ENCODE measurements around the gene MRPS18A.
"Not testable (repeated sequence)": the region's sequence is repeated elsewhere in the genome, so short reads cannot be mapped to it uniquely, and the experiment has no call there.

Gene MRPS18A

DNA sequence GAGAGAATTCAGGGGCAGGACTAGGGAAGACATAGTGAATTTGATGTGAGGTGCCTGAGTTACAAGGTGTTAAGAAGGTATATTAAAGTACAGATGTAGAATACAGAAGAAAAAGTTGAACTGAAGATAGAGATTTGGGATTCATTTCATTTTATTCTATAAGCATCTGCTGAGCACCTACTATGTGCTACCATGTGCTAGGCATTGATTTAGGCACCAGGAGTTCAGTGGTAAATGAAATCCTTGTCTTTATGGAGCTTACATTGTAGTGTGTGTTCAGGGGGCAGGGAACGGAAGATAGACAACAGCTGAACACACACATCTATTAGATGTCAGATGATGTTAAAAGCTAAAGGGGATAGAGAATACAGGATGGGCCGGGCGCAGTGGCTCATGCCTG, 40.0 kb downstream of the MRPS18A start:
- DNase-seq (ENCODE audit: low read depth, low spot score) = no peak
- H3K27ac ChIP-seq = no peak overlapping the region

DNA sequence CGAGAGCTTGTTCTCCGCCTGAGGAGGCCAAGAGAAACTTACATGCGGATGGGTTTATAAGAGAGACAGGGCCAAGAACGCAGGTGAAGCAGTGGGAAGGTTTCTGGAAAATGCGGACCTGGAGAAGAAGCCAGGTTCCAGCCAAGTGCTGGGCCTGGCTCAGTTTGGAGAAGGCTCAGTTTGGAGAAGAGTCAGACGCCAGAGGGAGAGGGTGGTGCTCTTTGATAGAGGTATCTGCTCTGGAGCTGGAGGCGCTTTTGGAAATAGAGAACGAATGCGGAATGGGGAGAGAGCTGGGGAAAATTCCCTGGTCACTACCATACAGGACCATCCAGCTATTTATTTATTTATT, 42.0 kb downstream of the MRPS18A start:
- DNase-seq (ENCODE audit: low read depth, low spot score) = no peak
- no peak overlapping the region for H3K27ac ChIP-seq

DNA sequence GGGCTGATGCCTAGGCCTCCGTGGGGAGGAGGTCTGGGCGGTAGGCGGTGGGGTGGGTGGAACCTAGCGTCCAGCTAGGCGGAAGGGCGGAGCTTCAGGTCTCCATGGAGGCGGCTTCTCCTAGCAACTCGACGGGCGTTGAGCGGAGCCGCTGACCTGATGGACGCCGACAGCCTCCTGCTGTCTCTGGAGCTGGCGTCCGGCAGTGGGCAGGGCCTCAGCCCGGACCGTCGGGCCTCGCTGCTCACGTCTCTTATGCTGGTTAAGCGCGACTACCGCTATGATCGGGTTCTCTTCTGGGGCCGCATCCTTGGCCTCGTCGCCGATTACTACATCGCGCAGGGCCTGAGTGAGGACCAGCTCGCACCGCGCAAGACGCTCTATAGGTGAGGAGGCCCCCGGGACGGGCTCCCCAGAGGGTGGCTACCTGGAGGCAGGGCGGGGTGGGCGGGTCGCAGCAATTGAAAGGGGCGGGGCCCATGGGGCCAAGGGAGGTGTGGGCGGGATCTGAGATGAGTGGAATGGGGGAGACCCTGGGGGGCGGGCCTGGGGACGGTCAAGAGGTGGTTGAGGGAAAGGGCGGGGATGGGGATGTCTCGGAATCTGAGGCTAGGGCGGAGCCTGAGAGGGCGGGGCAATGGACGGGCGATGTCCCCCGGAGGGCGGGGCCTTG, 42.5 kb downstream of the MRPS18A start, which contains the start of gene RSPH9:
Gene RSPH9 (plus strand): TSS at position 97 of the 673 bp plus-strand sequence. CDS start 63 bp downstream, at position 160.
- DNase-seq (ENCODE audit: low read depth, low spot score) = no peak

DNA sequence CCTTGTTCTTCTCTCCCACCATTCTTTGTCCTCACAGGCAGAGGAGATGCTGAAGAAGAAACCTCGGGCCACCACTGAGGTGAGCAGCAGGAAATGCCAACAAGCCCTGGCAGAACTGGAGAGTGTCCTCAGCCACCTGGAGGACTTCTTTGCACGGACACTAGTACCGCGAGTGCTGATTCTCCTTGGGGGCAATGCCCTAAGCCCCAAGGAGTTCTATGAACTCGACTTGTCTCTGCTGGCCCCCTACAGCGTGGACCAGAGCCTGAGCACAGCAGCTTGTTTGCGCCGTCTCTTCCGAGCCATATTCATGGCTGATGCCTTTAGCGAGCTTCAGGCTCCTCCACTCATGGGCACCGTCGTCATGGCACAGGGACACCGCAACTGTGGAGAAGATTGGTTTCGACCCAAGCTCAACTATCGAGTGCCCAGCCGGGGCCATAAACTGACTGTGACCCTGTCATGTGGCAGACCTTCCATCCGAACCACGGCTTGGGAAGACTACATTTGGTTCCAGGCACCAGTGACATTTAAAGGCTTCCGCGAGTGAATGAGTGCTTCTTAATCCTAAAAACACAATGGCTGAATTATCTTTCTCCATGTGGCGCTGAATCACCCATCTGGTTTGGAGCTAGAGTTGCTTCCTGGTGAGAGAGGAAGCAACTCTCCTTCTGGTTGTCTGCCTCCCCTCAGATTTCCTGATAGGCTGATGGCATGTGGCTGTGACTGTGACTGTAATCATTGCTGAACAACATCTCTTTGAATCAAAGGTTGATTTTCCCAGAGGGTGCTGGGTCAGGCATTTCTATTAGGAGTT, 47.4 kb downstream of the MRPS18A start:
- H3K27ac ChIP-seq = peak overlapping the region; percentile 22
- DNase-seq (ENCODE audit: low read depth, low spot score) = peak; percentile 22

More for the DNA sequence above, 42.5 kb downstream of the MRPS18A start, which contains the start of gene RSPH9:
- no peak within 1 kb of the TSS for H3K27ac ChIP-seq

DNA sequence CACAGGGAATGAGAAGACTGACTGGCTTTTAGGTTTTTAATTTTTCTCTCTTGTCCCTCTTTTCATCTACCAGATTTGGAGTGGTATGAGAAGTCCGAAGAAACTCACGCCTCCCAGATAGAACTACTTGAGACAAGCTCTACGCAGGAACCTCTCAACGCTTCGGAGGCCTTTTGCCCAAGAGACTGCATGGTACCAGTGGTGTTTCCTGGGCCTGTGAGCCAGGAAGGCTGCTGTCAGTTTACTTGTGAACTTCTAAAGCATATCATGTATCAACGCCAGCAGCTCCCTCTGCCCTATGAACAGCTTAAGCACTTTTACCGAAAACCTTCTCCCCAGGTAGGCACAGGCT, 51.3 kb downstream of the MRPS18A start:
- no peak for DNase-seq (ENCODE audit: low read depth, low spot score)
- peak overlapping the region; percentile 44 for H3K27ac ChIP-seq

DNA sequence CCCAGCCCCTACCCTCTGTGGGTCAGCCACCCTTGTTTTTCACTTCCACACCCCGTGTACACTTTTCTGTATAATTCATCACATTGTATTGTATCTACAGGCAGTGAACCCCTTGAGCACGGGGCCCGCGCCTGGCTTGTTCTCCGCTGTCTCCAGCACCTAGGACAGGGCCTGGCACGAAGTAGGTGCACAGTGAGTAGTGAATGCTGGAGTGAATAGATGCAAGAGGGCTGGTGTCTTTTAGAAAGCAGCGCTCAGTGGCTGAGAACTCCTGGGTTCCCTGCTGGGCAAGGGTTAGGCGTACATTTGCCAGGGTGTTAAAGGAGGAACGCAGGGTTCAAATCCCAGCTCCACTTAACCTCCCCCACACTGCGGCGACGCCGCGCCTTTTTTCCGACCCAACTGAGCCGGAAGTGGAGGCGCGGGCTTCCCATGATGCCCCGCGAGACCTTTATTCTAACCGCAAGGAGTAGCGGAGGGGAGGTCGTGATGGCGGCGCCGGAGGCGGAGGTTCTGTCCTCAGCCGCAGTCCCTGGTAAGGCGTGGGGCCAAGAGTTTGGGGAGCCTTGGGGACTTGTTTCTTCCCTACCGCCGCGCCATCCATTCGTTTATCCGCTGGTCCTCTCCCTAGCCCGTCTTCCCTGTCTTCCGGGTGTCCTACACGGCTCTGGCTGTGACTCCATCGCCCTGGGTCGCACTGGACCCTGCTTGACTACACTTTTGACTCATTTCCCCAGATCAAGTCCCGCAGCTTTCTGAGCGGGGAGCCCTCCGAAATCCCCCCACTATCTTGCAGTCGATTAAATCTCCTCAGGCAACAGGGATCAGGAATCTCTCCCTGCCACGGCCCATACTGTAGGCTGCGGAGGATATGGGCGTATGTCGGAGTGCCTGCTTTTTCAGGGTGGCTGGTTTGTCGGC, 51.9 kb downstream of the MRPS18A start, which contains the start of gene MAD2L1BP:
Gene MAD2L1BP (plus strand): TSS at position 454 of the 921 bp plus-strand sequence. CDS start 36 bp downstream, at position 490.
- H3K27ac ChIP-seq = peak within 1 kb of the TSS; percentile 44
- no peak for DNase-seq (ENCODE audit: low read depth, low spot score)

DNA sequence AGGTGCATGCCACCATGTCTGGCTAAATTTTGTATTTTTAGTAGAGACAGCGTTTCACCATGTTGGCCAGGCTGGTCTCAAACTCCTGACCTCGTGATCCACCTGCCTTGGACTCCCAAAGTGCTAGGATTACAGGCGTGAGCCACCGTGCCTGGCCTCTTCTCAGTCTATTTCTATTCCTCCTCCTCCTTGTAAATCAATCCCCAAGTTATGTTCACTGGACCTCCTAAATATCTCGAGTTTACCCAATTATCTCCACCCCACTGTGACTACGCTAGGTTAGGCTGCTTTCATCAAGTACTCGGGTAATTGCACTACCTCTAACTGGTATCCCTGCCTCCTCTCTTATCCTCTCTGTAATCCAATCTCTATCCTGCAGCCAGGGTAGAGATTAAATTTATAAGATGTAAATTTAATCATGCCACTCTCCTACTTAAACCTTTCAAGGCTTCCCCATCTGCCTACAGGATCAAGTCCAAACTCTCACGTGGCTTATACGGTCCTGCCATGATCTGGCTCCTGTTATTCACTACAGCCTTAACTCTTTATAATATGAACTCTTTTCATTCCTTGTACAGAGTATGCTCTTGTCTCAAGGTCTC, 52.8 kb downstream of the MRPS18A start:
- H3K27ac ChIP-seq = no peak overlapping the region
- DNase-seq (ENCODE audit: low read depth, low spot score) = no peak

DNA sequence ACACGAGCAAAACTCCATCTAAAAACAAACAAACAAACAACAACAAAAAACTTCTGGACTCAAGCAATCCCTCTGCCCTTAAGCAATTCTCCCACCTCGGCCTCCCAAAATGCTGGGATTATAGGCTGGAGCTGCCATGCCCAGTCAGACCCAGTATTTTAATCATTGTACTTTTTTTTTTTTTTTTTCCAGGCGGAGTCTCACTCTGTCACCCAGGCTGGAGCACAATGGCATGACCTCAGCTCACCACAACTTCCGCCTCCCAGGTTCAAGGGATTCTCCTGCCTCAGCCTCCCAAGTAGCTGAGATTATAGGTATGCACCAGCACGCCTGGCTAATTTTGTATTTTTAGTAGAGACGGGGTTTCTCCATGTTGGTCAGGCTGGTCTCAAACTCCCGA, 54.6 kb downstream of the MRPS18A start:
- not testable (repeated sequence) for H3K27ac ChIP-seq; DNase-seq (ENCODE audit: low read depth, low spot score)

DNA sequence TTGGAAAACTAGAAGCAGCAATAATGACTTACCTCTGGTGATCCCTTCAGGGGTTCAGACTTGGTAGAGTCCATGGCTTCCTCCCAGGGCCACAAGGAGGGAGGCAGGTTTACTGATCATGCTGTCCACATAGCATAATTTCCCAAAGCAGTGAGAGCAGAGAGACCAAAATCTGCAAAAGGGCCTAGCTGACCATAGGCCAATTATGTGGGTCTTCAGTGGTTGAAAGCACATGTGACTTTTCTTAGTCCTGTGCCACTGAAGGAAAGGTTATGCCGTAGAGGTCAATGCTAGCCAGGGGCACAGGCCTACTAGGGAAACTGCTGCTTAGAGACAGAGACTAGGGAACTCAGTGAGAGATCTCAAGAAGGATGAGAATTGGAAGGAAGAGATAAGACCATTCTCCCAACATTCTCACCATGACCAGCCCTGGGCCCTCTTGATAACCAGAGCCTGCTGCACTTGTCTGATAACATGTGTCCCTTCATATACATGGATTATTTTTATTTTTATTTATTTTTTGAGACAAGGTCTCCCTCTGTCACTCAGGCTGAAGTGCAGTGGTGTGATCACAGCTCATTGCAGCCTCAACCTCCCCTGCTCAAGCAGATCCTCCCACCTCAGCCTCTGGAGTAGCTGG, 56.5 kb downstream of the MRPS18A start:
- peak overlapping the region; percentile 99 for H3K27ac ChIP-seq
- no peak for DNase-seq (ENCODE audit: low read depth, low spot score)

DNA sequence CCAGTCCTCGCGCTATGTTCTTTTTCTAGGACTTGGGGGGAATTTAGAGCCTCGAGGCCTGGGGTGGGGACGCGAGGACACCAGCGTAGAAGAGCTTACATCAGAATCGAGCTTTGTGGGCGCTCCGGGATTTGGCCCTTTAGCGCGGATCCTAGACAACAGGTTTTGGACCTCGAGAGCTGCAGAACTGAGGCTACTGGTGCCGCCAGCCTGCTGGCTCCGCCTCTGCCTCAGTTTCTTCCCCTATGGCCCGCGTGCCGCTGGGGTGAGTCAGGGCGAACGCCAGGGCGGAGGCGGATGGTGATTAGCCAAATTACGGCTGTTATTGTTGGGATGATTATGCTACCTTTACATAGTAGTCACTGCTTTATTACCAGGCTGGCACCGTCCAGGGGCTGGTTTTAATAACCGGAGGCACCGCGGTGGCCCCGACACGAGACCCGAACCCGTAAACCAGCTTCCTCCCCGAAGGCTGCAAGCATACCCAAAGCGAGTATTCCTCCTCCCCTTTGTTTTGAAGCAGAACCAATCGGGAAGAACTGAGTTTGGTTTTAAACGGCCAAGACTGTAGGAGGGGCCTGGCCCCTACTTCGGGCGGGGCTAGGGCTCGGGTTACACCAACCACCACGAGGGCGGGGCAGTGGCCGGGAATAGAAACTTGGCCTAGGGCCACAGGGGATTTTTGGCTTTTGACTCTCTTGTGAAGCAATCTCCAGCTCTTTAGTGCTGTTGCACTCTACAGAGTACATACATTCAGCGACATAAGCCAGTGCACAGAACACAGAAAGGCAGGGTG, 57.9 kb downstream of the MRPS18A start:
- DNase-seq (ENCODE audit: low read depth, low spot score) = peak; percentile 87
- peak overlapping the region; percentile 99 for H3K27ac ChIP-seq

DNA sequence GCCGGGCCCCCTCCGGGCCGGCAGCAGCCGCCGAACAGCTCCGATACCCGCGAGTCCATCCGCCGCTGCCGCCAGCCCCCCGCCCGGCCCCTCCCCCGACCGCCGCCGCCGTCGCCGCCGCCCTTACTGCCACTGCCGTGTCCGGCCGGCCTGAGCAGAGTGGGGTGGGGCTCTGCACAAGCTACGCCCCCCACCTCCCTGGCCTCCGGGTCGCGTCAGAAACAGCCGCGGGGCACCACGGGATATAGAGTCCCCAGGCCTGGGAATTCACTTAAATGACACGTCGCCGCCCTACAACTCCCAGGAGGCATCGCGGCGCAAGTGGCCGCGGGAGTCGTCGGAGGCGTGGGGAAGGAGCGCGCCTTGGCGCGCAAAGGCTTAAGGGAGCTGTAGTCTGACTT, 58.5 kb downstream of the MRPS18A start, which contains the start of gene GTPBP2:
Gene GTPBP2 (minus strand): TSS at position 161 of the 401 bp plus-strand sequence. CDS start 102 bp downstream, at position 59.
- peak within 1 kb of the TSS; percentile 99 for H3K27ac ChIP-seq
- DNase-seq (ENCODE audit: low read depth, low spot score) = peak; percentile 97

DNA sequence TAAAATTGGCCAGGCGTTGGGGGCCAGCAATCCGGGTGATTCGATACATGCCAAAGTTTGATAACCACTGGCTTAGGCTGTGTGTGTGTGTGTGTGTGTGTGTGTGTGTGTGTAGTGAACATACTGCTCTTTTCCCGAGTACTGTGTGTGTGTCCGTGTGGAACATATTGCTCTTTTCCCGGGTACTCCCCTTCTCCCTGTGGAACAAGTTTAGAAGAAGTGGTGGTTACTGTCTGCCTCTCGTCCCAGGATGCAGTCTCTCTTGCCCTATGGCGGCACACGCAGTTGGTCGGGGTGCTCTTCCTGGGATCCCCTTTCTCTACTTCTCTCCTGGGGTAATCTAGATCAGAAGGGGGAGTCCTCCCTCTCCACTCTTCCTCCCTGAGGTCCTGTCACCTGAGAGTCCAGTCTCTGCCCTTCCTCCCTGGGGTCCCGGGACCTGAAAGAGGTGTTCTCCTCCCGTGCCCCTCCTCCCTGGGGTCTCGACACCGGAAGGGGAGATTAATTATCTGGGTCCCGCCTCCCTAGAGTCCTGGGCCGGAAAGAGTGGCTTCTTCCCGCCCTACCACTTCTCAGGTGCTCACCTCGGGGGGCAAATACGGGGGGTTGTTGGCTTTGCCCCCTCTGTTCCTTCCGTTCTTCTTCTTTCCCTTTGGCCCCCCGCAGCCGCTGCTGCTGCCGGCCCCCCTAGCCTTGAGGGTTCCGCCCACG, 59.0 kb downstream of the MRPS18A start:
- DNase-seq (ENCODE audit: low read depth, low spot score) = no peak
- peak overlapping the region; percentile 99 for H3K27ac ChIP-seq

DNA sequence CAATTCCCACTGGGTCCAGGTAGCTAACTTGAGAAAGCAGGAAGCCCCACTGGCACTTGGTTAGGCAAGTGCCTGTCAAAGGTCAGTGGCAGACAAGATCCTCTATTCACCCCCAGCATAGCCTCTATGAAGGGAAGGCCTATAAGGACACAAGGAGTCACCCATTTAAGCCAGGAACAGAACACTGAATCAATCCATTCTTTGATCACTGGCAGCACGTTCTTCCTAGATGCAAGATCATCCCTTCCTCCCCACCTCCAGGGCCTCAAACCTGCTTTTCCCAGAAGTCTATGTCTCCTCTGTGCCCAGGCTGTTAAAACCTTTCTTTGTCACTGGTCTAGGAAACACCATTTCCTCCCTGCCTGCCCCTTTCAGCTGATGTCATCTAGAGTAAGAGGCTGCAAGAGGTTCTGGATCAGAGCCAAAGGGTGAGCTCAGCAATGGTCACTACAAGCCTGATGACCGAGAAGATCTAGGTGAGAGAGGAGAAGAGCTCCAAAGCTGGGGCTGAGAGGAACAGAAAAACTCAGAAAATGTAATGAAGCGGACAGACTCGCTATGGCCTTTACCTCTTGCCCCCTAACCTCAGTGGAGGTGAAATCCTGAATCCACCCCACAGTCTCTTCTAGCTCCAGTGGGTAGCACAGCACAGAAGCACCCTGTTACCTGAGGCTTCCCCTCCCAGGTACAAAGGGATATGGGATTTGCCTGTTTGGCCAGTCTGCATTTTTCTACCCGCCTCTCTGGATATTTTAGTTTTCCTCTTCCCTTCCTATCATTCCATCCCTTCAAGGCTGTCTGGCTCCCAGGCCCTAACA, 60.4 kb downstream of the MRPS18A start:
- DNase-seq (ENCODE audit: low read depth, low spot score) = peak; percentile 77
- peak overlapping the region; percentile 99 for H3K27ac ChIP-seq

DNA sequence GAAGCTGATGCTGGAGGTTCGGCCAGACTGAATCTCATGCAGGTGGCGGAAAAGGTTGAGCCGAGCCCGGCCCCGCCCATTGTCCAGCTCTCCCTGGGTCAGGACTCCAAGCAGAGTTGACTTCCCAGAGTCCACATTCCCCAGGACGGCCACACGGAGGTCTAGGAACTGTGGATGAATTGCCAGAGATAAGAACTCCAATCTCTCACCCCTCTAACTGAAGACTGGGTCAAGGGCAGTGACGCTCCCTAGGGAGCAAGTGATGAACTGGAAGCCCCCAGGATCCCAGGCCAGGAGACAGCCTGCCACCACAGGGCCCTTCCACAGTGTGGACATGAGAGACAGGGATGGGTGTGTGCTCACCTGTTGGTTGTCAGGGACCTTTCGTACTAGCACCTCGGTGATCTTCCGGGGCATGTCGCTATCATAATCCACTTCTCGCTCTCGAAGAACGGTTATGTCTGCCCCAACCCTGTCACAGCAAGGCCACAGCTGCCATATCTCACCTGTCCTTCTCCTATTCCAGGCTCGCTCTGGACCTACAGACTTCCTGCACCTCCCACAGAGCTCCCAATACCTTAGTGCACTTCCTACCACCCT, 62.1 kb downstream of the MRPS18A start:
- no peak for DNase-seq (ENCODE audit: low read depth, low spot score)
- peak overlapping the region; percentile 99 for H3K27ac ChIP-seq

DNA sequence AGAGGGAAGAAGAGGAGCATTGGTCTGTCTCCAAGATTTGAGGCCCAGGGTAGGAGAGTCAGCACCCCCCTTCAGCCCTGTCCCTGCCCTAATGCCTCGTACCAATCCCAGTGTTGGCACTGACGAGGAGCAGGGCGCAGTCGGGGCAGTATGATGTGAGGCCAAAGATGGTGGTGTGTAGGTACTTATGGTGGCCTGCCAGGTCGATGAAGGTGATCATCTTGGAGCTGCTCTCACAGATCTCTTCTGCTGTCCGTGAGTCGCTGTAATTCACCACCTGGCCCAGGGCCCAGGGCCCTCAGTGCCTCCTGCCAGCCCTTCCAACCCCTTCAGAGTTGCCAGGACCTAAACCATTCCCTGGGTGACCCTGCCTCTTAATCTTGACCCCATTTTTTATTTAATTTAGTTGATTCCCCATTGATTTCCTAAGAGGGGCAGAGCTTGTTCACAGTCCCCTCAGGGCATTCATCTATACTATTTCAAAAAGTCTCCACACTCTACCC, 62.8 kb downstream of the MRPS18A start:
- peak overlapping the region; percentile 99 for H3K27ac ChIP-seq
- no peak for DNase-seq (ENCODE audit: low read depth, low spot score)
